Measurements from ENCODE around the gene RAD51B.
"Not testable (repeated sequence)": the region's sequence is repeated elsewhere in the genome, so short reads cannot be mapped to it uniquely, and the experiment has no call there.

Gene RAD51B

DNA sequence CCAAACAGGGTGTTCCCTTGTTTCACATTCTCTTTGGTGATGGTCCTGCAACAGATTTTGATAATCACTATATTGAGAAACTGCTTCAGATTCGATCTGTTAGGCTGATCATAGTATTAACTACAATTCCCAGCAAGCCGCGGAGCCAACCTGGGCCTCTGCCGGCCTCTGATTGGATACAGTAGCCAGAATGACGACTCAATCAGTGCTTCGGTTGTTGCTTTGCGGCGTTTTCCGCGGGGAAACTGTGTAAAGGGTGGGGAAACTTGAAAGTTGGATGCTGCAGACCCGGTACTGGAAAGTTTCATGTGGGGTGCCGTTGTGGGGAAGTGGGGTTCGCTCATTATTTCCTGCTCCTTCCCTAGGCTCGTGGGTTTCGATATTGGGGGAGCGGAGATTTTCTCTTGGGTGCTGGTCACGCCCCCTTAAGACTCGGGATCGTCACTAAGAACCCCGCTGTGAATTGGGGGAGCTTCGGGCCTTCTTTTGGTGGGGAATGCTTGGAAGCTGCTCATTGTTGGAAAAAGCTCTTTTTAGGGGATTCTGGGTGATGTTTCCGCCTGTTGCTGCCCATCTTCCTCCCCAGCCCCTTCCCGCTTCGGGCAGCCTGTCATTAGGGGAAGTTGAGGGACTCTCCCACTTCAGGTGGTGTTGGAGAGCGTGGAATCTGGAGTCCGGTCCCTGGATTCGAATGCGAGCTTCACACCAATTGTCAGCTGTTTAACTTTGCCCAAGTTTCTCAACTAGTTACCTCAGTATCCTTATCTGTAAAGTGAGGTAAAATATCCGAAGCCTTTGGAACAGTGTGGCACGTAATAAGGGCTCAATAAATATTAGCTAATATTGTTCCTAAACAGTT, at the start of gene RAD51B:
RAD51B (plus strand) TSS at position 217 of the 859 bp plus-strand sequence.
- peak; percentile 67 to 76 for DNase-seq (ENCODE audit: low read depth in 2 of 2)

DNA sequence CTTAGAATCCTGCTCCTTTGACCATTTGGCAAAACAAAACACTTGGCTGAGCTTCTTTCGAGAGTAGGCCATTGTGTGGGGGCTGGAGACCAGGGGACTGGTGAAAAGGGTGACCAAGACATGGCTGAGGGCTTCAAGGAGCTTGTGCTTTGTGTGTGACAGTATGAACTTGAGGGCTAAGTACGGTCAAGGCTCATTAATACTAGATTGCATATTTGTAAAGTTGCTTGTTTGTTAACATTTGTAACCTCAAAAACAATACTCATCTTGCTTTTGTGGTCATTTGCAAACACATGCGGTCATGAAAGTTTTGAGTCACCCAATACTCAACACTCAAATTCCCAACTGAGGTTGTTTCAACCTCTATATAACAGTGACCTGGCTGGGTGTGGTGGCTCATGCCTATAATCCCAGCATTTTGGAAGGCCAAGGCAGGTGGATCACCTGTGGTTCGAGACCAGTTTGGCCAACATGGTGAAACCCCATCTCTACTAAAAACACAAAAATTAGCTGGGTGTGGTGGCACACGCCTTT, 45.7 kb upstream of the RAD51B start:
- DNase-seq (ENCODE audit: low read depth in 2 of 2), result no peak

DNA sequence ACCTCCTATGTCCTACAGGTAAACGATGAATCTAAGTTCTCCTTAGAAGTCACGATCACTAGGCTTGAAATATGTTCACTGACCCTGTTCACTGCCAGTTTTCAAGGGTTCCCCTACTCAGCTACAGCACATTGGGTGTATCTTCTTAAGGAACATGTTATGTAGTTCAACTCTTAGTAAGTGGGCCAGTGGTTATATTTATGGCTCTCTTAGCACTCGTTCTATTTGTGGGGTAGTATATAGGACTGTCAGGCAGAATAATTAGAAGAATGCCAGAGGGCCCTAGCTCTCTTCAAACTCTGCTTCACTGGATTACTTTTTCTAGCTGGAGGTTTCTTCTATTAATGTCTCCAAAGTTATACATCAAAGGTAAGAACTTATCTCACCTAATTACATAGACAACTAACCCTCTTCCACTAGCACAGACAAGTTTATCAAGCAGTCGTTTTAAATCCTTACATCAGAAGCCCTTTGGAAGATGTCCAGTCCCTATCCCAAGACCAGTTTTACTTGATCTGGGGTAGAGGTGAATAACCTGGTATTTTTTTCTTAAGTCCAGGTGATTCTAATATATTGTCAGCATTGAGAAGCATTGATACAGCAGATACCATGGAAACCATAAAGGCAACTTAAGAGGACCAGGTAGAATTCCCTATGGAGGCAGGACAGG, 42.8 kb upstream of the RAD51B start:
- DNase-seq (ENCODE audit: low read depth in 2 of 2), result no peak

DNA sequence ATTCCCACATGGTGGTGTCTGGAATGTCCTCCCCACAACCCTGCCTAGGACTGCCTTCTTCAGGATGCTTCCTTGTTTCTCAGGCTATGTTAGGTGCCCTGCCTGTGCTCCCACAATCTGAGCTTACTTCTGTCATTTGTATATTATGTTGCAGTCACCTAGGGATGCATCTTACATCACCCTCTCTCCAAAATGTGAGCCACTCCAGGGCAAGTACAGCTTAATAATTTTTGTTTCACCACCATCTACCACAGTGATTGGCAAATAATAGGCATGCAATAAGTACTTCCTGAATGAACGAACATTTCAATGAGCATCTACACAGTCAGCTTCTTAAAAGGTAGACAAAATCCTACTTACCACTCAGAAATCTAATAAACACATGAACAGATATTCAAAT, 40.8 kb upstream of the RAD51B start:
- no peak for DNase-seq (ENCODE audit: low read depth in 2 of 2)

DNA sequence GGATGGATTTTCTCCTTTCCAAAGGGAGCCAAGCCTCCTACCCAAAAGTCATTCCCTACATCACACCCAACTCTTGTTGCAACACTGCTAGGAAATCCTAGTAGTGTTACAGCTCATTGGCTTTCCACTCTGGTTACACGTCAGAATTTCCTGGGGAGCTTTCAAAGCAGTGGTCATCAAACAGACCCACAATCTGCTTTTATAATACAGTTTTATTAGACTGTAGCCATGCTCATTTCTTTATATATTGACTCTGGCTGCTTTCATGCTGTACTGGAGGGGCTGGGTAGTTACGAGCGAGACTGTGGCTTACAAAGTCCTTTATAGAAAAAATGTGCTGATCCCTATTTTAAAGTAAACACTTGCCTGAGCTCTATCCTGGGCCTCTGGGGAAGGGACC, 37.5 kb upstream of the RAD51B start:
- no peak for DNase-seq (ENCODE audit: low read depth in 2 of 2)

DNA sequence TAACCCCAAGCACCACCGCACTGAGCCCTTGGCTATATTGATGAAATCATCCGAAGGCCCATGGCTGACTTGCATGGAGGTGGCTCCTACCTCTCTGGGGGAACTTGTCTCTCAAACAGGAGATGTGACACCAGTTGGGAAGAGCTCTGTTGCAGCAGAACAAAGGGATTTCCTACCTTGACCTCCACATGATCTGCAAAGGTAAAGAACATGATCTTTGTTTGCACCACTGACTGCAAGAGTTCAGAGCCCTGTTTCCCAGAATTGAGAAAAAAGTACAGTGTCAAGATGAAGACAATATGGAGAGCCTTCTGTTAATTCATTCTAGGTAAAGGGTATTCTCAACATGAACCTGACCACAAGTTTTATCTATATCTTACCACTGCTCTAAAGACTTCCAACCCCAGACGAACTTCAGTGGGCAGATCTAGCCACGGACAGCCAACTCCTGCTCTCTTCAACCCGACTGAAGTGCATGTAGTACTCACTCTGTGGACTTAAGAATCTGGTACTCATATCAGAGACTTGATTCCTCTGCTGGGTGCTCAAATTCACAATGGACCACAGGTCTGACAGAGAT, 35.2 kb upstream of the RAD51B start:
- DNase-seq (ENCODE audit: low read depth in 2 of 2), result no peak

DNA sequence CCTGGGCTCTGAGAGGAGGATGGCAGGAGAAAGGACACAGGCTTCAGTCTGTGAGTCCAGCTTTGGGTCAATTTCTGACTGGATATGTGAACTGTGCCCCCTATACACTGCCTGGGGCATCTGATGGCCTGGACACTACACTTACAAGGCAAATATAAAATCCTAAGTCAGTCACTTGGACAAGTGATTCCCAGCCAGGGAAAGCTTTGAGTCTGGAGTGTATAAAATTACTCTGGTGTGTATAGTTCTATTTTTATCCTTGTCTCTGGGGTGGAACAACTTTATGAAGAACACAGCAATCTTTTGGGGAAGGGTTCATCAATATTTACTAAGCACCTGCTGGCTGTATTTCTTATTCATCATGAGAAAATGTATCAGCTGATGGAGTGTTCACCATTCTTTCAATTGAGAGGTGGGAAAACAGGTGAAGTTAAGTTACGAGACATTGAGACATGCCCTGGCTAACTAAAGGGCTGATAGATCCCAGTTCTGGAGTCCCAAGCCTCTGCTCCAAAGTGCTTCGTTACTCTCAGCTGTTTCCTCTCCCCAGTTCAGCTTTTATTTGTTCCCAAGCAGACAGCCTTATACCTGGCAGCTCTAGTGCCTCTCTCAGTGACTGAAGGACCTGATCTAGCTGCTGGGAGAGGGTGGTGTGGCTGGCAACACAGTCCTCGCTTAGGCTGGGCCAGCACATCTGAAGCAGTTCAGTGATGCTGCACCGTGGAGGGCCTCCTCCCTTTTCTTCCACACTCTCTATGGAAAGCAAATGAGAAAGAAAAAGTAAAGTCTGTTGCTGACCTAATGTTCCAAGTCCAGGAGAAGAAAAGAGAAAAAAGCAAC, 34.1 kb upstream of the RAD51B start:
- no peak for DNase-seq (ENCODE audit: low read depth in 2 of 2)

DNA sequence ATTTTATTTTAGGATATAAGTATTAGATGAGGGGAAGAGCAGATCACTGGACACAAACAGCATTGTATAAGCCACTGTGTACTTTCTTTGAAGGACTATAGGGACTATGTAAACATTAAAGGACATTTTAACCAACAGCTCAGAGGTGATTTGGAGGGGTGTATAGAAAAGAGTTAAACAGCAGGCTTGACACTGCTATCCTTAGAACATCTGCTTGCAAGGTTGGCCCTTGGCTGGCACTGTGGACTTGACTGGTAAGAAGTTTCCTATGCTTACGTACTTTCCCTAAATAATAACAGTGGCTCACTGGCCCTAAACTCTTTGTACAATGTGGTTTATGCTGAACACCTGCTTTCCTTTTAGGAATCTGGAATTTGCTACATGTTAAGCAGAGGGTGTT, 31.9 kb upstream of the RAD51B start:
- DNase-seq (ENCODE audit: low read depth in 2 of 2), result no peak

DNA sequence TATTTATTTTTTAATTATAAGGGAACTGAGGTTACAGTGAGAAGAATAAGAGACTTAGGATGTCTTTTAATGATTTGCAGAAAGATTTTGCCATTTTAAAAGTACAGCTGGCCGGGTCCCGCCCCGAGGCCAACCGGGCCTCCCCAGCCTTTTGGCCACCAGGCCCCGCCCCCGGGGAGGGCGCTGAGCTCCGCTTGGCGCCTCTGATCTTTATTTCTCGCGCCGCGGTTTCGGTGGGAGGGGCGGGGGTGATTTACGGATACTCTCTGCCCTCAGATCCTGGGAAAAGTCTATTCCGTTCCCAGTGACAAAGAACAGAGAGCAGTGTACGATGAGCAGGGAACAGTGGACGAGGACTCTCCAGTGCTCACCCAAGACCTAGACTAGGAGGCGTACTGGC, 20.8 kb upstream of the RAD51B start:
- no peak for DNase-seq (ENCODE audit: low read depth in 2 of 2)

DNA sequence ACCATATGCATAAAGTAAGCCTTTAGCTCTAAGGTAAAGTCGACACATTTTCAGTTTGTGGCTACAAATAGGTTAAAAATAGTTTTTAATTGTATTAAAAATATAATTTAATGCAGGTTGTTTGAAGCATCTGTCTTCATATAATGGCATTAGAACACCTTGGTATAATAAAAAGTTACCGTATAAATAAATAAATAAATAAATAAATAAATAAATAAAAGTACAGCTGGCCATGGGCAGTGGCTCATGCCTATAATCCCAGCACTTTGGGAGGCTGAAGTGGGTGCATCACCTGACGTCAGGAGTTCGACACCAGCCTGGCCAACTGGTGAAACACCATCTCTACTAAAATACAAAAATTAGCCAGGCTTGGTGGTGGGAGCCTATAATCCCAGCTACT, 18.8 kb upstream of the RAD51B start:
- DNase-seq (ENCODE audit: low read depth in 2 of 2), result no peak

DNA sequence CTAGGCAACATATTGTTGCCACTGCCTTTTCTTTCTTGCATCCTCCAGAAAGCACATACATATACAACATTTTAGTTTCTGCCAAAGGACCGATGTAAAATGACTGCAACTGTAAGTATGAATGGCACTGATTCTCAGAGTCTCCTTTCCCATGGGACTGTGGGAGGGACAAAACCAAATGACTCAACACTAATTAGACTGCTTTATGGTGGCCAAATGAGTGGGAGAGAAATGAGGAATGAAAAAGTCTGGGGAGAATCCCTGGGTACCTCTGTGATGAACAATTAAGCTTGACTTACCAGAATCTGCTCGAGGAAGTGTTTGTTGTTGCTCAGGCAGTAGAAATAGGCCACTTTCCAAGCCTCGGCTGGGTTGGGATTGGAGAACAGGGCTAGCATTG, 13.3 kb upstream of the RAD51B start:
- DNase-seq (ENCODE audit: low read depth in 2 of 2), result no peak

DNA sequence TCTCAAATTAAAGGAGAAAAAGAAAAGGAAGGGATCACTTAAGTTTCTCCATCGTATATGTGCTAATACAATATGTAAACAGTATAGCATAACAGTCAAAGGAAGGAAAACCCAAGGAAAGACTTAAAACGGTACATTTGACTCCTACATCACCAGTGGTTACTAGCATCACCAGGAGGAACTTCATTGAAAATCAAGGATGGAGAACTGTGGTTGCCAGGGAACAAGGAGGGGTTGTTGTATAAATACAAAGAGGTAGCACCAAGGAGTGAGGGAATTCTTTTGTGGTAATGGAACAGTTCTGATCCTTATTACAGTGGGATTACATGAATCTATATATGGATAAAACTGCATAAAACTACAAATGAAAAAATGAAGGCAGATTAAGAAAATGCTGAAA, 4.8 kb upstream of the RAD51B start:
- no peak for DNase-seq (ENCODE audit: low read depth in 2 of 2)

DNA sequence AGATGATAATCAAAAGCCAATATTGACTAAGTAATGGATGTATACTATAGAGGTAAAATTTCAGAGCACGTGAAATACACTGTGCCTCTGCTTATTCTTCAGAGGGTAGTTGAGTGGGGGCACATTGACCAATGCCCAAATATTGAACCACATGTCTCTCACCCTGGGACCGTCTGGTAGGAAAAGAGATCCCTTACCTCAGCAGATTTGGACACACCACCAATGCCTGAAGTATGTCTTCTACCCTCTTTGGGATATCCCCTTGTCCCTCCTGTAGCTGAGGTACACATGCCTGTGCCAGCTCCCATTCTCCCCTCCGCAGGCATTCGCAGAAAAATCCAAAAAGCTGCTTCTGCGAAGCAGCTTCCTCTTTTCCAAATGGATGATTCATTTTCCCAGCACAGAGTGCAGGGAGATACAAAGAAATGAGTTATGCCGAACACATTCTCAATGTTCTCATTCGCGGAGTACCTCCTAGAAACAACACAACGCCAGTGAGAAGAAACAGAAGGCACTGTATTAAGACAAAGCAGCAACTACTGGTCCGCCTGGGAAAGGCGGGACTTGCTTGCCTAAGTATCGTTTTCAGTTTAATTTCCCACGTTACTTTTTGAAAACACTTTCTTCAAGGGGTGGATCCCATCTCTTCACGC, 3.9 kb upstream of the RAD51B start:
- no peak for DNase-seq (ENCODE audit: low read depth in 2 of 2)

DNA sequence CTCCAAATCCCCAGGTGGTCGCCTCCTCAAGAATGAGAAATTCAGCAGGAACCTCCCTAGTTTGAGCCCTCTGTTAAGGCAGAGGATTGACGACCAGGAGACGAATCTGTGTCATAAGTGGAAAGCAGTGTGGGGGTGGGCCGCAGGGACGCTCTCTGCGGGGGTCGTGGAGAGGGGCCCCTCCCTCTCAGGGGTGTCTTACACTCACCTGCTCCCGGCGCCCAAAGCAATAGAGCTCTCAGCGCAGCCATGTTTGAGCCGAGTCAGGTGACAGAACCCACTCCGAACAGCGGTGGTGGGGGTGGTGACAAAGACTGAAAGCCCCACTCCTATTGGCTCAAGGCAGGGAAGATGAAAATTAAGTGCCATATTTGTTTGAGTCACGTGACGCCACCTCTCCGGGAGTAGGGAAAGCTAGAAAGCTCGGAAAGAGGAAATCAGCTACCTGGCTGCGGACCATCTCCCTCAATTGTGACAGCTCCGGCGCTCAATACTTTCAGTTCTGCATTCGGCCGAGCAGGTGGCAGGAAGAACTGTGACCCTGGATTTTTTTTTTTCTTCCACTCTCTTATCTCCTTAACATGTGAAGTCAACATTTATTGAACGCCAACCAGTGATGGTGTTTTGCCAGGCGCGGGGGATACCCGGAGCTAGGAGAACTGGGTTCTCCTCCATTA, 3.1 kb upstream of the RAD51B start, which contains the start of gene ZFYVE26:
ZFYVE26 (minus strand) TSS at position 265 of the 677 bp plus-strand sequence. CDS start 627 bp downstream, outside the sequence.
- peak; percentile 68 to 76 for DNase-seq (ENCODE audit: low read depth in 2 of 2)

DNA sequence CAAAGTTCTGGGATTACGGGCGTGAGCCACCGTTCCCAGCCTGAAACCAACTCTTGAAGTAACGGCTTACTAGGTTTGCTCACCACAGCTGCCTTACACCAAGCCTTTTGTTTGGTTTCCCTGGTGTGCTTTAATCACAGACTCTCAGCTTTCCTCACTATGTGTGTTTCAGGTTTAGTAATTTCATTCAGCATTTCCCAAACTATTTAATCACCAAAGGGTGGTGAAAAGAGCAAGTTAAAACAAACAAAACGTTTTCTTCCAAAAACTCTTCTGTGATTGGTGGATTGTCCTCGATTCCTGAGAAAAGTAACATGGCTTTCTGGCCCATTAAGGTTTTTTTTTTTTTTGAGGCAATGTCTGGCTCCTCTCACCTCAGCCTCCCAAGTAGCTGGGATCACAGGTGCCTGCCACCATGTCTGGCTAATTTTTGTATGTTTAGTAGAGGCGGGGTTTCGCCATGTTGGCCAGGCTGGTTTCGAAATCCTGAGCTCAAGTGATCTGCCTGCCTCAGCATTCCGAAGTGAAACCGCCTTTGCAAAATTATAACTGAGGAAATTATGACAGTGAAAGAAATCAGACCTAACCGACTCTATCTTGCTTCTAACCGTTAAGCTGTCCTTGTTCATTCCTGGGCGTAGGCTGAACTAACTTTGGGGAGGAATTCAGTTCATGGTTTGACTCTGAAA, 1.7 kb upstream of the RAD51B start:
- DNase-seq (ENCODE audit: low read depth in 2 of 2), result no peak

DNA sequence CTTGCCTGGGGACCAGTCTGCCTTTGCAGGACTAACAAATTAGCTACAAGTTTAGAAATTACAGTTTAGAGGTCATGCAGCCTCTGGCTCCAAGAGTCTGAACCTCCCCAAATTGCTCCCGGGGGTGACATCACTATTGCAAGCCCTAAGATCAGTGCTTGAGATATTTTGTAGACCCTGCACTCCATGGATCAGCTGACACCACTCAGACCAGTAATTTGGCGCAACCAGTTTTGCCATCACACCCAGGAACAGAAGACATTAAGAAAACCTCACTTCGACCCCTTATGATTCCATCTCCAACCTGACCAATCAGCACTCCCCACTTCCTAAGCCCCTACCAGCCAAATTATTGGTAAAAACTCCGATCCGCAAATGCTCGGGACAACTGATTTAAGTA, 1.1 kb upstream of the RAD51B start:
- DNase-seq (ENCODE audit: low read depth in 2 of 2), result not testable (repeated sequence)

DNA sequence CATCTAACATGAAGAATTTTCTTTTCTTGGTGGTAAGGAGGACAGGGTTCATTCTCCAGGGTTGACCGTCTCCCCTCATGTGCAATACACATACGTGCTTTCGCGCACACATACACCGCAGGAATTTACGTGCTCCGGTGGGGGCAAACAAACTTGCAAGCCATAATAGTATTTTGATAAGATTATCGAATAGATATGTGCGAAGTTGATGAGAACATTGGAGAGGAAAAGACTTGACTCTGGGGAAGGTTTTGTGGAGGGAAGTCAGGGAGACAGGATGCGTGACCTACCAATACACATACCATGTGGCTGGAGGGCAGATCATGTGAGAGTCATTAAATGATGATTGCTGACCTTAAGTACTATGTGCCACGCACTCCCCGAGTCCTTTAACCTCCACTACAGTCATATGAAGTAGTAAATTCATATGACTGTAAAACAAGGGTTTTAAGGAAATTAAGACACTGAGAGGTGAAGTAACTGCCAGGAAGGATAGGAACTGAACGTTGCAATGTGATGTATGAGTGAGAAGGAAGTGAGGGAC, 921 bp downstream of the RAD51B start:
- no peak for DNase-seq (ENCODE audit: low read depth in 2 of 2)

DNA sequence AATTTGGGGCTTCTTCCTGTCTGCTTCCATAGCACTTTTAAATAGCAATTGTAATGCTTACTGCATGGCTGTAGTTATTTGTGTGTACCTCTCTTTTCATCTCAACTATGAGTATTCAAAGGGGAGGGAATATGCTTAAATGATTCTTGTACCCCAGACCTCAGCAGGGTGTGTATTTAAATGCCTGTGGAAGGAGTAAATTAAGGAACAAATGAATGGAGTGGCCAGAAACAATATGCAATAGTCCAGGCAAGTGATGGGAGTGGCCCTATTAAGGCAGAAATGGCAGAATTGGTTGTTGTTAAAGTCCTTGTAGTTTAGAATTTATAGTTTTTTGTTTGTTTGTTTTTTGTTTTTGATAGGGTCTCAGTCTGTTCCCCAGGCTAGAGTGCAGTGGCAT, 1.5 kb downstream of the RAD51B start:
- no peak for DNase-seq (ENCODE audit: low read depth in 2 of 2)

DNA sequence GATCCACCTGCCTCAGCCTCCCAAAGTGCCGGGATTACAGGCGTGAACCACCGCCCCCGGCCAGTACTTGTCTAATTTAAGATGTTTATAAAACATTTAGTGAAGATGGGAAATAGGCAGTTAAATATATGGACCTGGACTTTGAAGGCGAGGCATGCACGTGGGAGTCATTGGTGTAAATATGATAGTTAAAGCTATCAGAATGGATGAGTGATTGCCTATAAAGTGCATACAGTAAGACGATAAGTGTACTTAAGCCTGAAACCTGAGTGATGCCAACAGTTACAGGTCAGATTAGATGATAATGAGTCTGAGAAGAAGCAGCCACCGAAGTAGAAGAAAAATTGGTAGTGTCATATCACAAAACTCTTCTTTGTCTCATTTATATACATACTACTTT, 11.5 kb downstream of the RAD51B start:
- DNase-seq (ENCODE audit: low read depth in 2 of 2), result no peak

DNA sequence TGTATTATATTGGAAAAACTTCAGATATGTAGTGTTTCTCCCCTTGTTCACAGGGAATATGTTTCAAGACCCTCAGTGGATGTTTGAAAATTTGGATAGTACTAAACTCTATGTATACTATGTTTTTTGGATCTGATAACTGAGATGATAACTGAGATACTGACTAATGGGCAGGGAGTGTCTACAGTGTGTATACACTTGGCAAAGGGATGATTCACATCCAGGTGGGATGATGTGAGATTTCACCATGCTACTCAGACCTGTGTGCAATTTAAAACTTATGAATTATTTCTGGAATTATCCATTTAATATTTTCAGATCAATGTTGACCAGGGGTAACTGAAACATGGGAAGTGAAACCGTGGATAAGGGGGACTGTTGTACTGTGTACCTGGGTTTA, 13.8 kb downstream of the RAD51B start:
- DNase-seq (ENCODE audit: low read depth in 2 of 2), result no peak
